Peyer's patch (tissue), 4 donors: ENCODE data around the gene MEX3A.

ENCODE experiments used
- POLR2A ChIP-seq, 2 donors: fragments of 450-650 bp; IDR thresholded peaks; one replicate each; pipeline ENCODE4 v1.5.1; 2017; ENCODE audit warnings: antibody characterized with exemption in 2 of 2, mild to moderate bottlenecking in 2 of 2, moderate library complexity in 2 of 2
- TF ChIP-seq, protein P1 (sequence below), 6 experiments: fragments of 450-650 bp in 4 of 6; fragments of 200-600 bp in 2 of 6; sonication (generic) in 1 of 6; IDR thresholded peaks; one replicate each; pipeline ENCODE4 v1.5.1; 2017 to 2019; ENCODE audit warnings: antibody characterized with exemption in 6 of 6, mild to moderate bottlenecking in 3 of 6, moderate library complexity in 1 of 6

DNA sequence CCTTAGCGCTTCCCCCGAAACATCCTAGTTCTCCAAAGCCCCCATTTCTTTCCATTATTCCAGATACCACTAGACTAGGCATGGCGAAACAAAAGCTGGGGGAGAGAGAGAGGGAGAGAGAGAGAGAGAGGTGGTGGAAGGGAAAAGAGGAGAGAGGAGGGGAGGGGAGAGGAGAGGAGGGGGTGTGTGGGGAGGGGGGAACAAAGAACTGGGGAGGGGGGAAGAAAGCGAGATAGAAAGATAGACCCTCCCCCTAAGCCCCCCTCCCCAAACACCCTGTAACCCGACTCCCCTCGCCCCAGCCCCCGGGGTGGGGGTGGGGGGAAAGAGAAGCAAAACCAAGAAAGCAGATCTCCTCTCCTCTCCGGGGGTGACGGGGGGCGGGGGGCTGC is 352 bp downstream of the MEX3A start:
- no peak for TF ChIP-seq POLR2A (IDR thresholded peaks at IDR 0.05)
- TF ChIP-seq, protein P1, sequence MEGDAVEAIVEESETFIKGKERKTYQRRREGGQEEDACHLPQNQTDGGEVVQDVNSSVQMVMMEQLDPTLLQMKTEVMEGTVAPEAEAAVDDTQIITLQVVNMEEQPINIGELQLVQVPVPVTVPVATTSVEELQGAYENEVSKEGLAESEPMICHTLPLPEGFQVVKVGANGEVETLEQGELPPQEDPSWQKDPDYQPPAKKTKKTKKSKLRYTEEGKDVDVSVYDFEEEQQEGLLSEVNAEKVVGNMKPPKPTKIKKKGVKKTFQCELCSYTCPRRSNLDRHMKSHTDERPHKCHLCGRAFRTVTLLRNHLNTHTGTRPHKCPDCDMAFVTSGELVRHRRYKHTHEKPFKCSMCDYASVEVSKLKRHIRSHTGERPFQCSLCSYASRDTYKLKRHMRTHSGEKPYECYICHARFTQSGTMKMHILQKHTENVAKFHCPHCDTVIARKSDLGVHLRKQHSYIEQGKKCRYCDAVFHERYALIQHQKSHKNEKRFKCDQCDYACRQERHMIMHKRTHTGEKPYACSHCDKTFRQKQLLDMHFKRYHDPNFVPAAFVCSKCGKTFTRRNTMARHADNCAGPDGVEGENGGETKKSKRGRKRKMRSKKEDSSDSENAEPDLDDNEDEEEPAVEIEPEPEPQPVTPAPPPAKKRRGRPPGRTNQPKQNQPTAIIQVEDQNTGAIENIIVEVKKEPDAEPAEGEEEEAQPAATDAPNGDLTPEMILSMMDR (IDR thresholded peaks at IDR 0.05): no peak
